A549 (cell line): ENCODE data around the gene ENGASE. TPM values are rescaled to one million over a fixed set of nuclear protein-coding genes. Genes with fewer than 3 reads are reported as not detected.

Source experiments
- ATAC-seq, 2 experiments: fragments of 200-7000 bp in 1 of 2; fragments of >200 bp in 1 of 2; cut with Nextera tagmentation in 1 of 2; cut with Tn5 transposase in 1 of 2; 3 replicates each; pipeline versions ENCODE4 v1.8.0 to v1.9.1; 2018 to 2020; ENCODE audit warnings: mild to moderate bottlenecking in 1 of 2, moderate library complexity in 1 of 2
- CTCF ChIA-PET: fragments of 300-600 bp; sonication (Branson Sonifier 250); formaldehyde crosslinking; extraction: SDS; loops from one replicate; lab custom pipeline; 2021; ENCODE audit warnings: antibody characterized with exemption, inconsistent platforms; lab: Yijun Ruan, JAX
- POLR2A ChIA-PET: fragments of 350-600 bp; formaldehyde crosslinking; extraction: SDS; loops from one replicate; lab custom pipeline; 2021; ENCODE audit warnings: antibody characterized with exemption, inconsistent platforms; lab: Yijun Ruan, JAX
- DNase-seq, 2 experiments: peaks; one replicate each; pipeline versions ENCODE4 v3.0.0 to v3.0.0-alpha.2; 2011 to 2016; ENCODE audit warnings: low read depth in 1 of 2, low spot score in 1 of 2
- FAIRE-seq: peaks from 2 replicates; lab custom pipeline; 2011; peaks lifted over from hg19 to GRCh38; lab: Jason Lieb, UNC
- H3K27ac ChIP-seq, 2 experiments: fragments of >200 bp; sonication (Bioruptor Twin); formaldehyde crosslinking; 3 replicates each; pipeline ENCODE4 v1.5.1; 2016 to 2017
- H3K4me1 ChIP-seq: fragments of >200 bp; sonication (Bioruptor Twin); formaldehyde crosslinking; 3 replicates; pipeline ENCODE4 v1.6.1; 2016
- H3K4me2 ChIP-seq: fragments of >200 bp; sonication (Bioruptor Twin); formaldehyde crosslinking; 3 replicates; pipeline ENCODE4 v1.6.1; 2016
- H3K4me3 ChIP-seq: fragments of >200 bp; sonication (Bioruptor Twin); formaldehyde crosslinking; 3 replicates; pipeline ENCODE4 v1.5.1; 2016
- H3K9me3 ChIP-seq: fragments of >200 bp; sonication (Bioruptor Twin); formaldehyde crosslinking; 3 replicates; pipeline ENCODE4 v1.6.1; 2016
- CHD4 ChIP-seq: fragments of 200-600 bp; sonication (generic); IDR thresholded peaks from 2 replicates; pipeline ENCODE4 v1.6.1; 2016; ENCODE audit warnings: antibody characterized with exemption, mild to moderate bottlenecking, borderline replicate concordance
- CTCF ChIP-seq: fragments of >200 bp; sonication (Bioruptor Twin); formaldehyde crosslinking; IDR thresholded peaks from 3 replicates; pipeline ENCODE4 v1.5.1; 2016
- E2F6 ChIP-seq: IDR thresholded peaks from 2 replicates; pipeline ENCODE4 v1.6.1; 2012; ENCODE audit warnings: low read depth, borderline replicate concordance
- ELK1 ChIP-seq: fragments of 150-350 bp; IDR thresholded peaks from 2 replicates; pipeline ENCODE4 v1.6.1; 2014; ENCODE audit warnings: low read depth, mild to moderate bottlenecking, low read length
- ESRRA ChIP-seq: fragments of 150-350 bp; IDR thresholded peaks from 2 replicates; pipeline ENCODE4 v1.6.1; 2014; ENCODE audit warnings: mild to moderate bottlenecking, low read length, borderline replicate concordance
- FOSB ChIP-seq: fragments of 250-450 bp; sonication (Bioruptor Pico); IDR thresholded peaks from 2 replicates; pipeline ENCODE4 v1.5.0; 2020; ENCODE audit warnings: mild to moderate bottlenecking, moderate library complexity
- FOXS1 ChIP-seq: fragments of 250-450 bp; sonication (Bioruptor Pico); IDR thresholded peaks from 2 replicates; pipeline ENCODE4 v1.5.0; 2020; ENCODE audit warnings: mild to moderate bottlenecking, moderate library complexity
- GATA3 ChIP-seq: IDR thresholded peaks from 2 replicates; pipeline ENCODE4 v1.6.1; 2012; ENCODE audit warnings: borderline replicate concordance
- HDAC2 ChIP-seq: fragments of 200-600 bp; sonication (generic); IDR thresholded peaks from 2 replicates; pipeline ENCODE4 v1.6.1; 2016
- HEYL ChIP-seq: fragments of 250-450 bp; sonication (Bioruptor Pico); IDR thresholded peaks from 2 replicates; pipeline ENCODE4 v1.8.0; 2021; ENCODE audit warnings: mild to moderate bottlenecking, moderate library complexity
- HMGXB4 ChIP-seq: fragments of 250-450 bp; sonication (Bioruptor Pico); IDR thresholded peaks from 2 replicates; pipeline ENCODE4 v1.5.0; 2021; ENCODE audit warnings: mild to moderate bottlenecking, moderate library complexity, borderline replicate concordance
- HOXB13 ChIP-seq: fragments of 250-450 bp; sonication (Bioruptor Pico); IDR thresholded peaks from 2 replicates; pipeline ENCODE4 v1.5.0; 2020; ENCODE audit warnings: low read depth, mild to moderate bottlenecking, moderate library complexity
- JUN ChIP-seq, 2 experiments: fragments of >200 bp; sonication (Bioruptor Twin); formaldehyde crosslinking; IDR thresholded peaks; 2 replicates in 1 of 2; 3 replicates in 1 of 2; pipeline ENCODE4 v1.6.1; 2016 to 2017
- KDM1A ChIP-seq: fragments of 200-600 bp; sonication (generic); IDR thresholded peaks from 2 replicates; pipeline ENCODE4 v1.6.1; 2016; ENCODE audit warnings: low read depth, mild to moderate bottlenecking
- MAZ ChIP-seq: fragments of 150-350 bp; IDR thresholded peaks from 2 replicates; pipeline ENCODE4 v1.6.1; 2014; ENCODE audit warnings: antibody characterized with exemption, low read depth, low read length, borderline replicate concordance
- NR3C1 ChIP-seq: fragments of >200 bp; sonication (Bioruptor Twin); formaldehyde crosslinking; IDR thresholded peaks from 3 replicates; pipeline ENCODE4 v1.6.1; 2017
- POLR2A ChIP-seq: IDR thresholded peaks from 2 replicates; pipeline ENCODE4 v1.6.1; 2012; ENCODE audit warnings: mild to moderate bottlenecking, low read length
- RAD21 ChIP-seq, 2 experiments: fragments of >200 bp in 1 of 2; sonication (Bioruptor Twin) in 1 of 2; formaldehyde crosslinking in 1 of 2; IDR thresholded peaks in 1 of 2; conservative IDR thresholded peaks in 1 of 2; 2 replicates in 1 of 2; 3 replicates in 1 of 2; pipeline ENCODE4 v1.6.1; 2012 to 2018; ENCODE audit warnings: inconsistent platforms in 1 of 2
- USF2 ChIP-seq: fragments of 450-650 bp; IDR thresholded peaks from 2 replicates; pipeline ENCODE4 v1.6.1; 2014; ENCODE audit warnings: antibody characterized with exemption
- ZC3H11A ChIP-seq: fragments of 450-650 bp; IDR thresholded peaks from 2 replicates; pipeline ENCODE4 v1.6.1; 2014; ENCODE audit warnings: antibody characterized with exemption, mild to moderate bottlenecking
- ZFP36 ChIP-seq: fragments of 450-650 bp; IDR thresholded peaks from 2 replicates; pipeline ENCODE4 v1.6.1; 2014; ENCODE audit warnings: borderline replicate concordance; ENCODE audit not compliant: partially characterized antibody
- ZNF302 ChIP-seq: fragments of 250-450 bp; sonication (Bioruptor Pico); IDR thresholded peaks from 2 replicates; pipeline ENCODE4 v1.9.0; 2021; ENCODE audit warnings: inconsistent platforms, mild to moderate bottlenecking, moderate library complexity
- WGBS: methylation state at CpG from one replicate; pipeline ENCODE4 v1.1.6; 2017; ENCODE audit errors: missing lambda C conversion rate; 5-methylcytosine and 5-hydroxymethylcytosine counted together
- polyA plus RNA-seq, 4 experiments: library from polyadenylated mRNA; depleted of rRNA in 3 of 4; stranded (reverse); fragments of >200 nt; fragmentation: RNase III in 1 of 4; extraction: RNeasy Plus Mini Kit Qiagen cat#74134 plus additional on column Dnase treatment in 1 of 4; gene quantifications; 2 replicates in 3 of 4; 3 replicates in 1 of 4; pipeline ENCODE4 v1.2.3, GENCODE V29; 2011 to 2017

ENGASE gene
- polyA plus RNA-seq, 2 of the 4 experiments (the other 2 are of a cell fraction) = 13.4 to 41.7 TPM

- no peak for TF ChIP-seq ELK1
- TF ChIP-seq GATA3 = no peak
- TF ChIP-seq ZFP36 = no peak
Observed at GRCh38 chr17:79100405-79100804, 25.8 kb downstream of the ENGASE start (continued).

- no peak for DNase-seq
- ChIA-PET CTCF (interaction anchor here (1.1 to 9.7 kb wide), 4 partner anchors 14 to 291 kb away, joined by 5 to 67 read pairs (median 12); no protein-coding TSS in a partner anchor), POLR2A (interaction anchor here (1.1 kb wide), 1 partner anchor 13 kb away, joined by 3 read pairs; no protein-coding TSS in a partner anchor)
- H3K27ac ChIP-seq = no peak overlapping the region
- no peak for ATAC-seq
- H3K9me3 ChIP-seq = no peaks in the 10 kb centered on the region
- TF ChIP-seq HMGXB4 (no peak), ZC3H11A (no peak), CHD4 (no peak), ZNF302 (CRISPR knock-in tag) (no peak), CTCF (no peak)
- TF ChIP-seq, all 56 proteins: peak for 0
- Histone ChIP-seq H3K4me2 (no peak overlapping the region), H3K4me3 (no peak overlapping the region), H3K4me1 (0 out of 3 replicates have a peak, but pooled peaks cover 6% of the 10 kb centered on the region)
- FAIRE-seq = no peak
- 68% methylated on average over 13 of the region's 13 CpGs for WGBS
Observed at GRCh38 chr17:79101111-79101673, 26.6 kb downstream of the ENGASE start.

- WGBS = 56% methylated on average over 7 of the region's 7 CpGs
- Histone ChIP-seq H3K4me3 (no peak overlapping the region), H3K4me2 (no peak overlapping the region), H3K4me1 (0 out of 3 replicates have a peak, but pooled peaks cover 4% of the 10 kb centered on the region), H3K9me3 (no peaks in the 10 kb centered on the region), H3K27ac (no peak overlapping the region)
- ATAC-seq = no peak
- CTCF ChIA-PET = interaction anchor here (2.1 to 9.7 kb wide), 2 partner anchors 14 to 290 kb away, joined by 23 to 67 read pairs; no protein-coding TSS in a partner anchor
- TF ChIP-seq GATA3 (no peak), ZNF302 (CRISPR knock-in tag) (no peak), POLR2A (no peak), RAD21 (conservative IDR thresholded peaks at IDR 0.05 in 1 of 2, IDR thresholded peaks at IDR 0.05 in 1 of 2) (no peak), HOXB13 (no peak), HDAC2 (no peak), ESRRA (no peak), CHD4 (no peak), KDM1A (no peak), E2F6 (no peak), JUN (IDR thresholded peaks at IDR 0.05) (no peak), NR3C1 (no peak), FOSB (no peak), MAZ (no peak), ZFP36 (no peak), USF2 (no peak), FOXS1 (CRISPR knock-in tag) (no peak), HEYL (CRISPR knock-in tag) (no peak)
- POLR2A ChIA-PET = no interaction called here
- no peak for DNase-seq
- FAIRE-seq = no peak
Observed at GRCh38 chr17:79102214-79102613, 27.6 kb downstream of the ENGASE start.
